AG04449 (cell line): ENCODE data around the gene IL11RA.

ENCODE experiments used
- CTCF ChIA-PET: fragments of 350-600 bp; formaldehyde crosslinking; extraction: SDS; loops from one replicate; lab custom pipeline; 2021; ENCODE audit warnings: antibody characterized with exemption; lab: Yijun Ruan, JAX
- POLR2A ChIA-PET: fragments of 400-600, 350-600 bp; formaldehyde crosslinking; extraction: SDS; loops from one replicate; lab custom pipeline; 2020; ENCODE audit warnings: antibody characterized with exemption, inconsistent platforms; lab: Yijun Ruan, JAX
- DNase-seq: peaks from one replicate; pipeline ENCODE4 v3.0.0-alpha.2; 2010; ENCODE audit warnings: low read depth, low spot score
- H3K4me3 ChIP-seq: 2 replicates; pipeline ENCODE4 v1.5.1; 2011; ENCODE audit warnings: low read depth, mild to moderate bottlenecking, control low read depth, low read length
- TF ChIP-seq, protein P1 (sequence below): IDR thresholded peaks from one replicate; pipeline ENCODE4 v1.5.1; 2011; ENCODE audit warnings: mild to moderate bottlenecking, moderate library complexity, low read length, control low read depth, inconsistent platforms; ENCODE audit not compliant: insufficient read depth; ENCODE audit errors: missing control alignments

The IL11RA gene

GRCh38 chr9:34648673-34649072 lies 3.3 kb upstream of the IL11RA start:
- DNase-seq = no peak
- ChIA-PET CTCF (interaction anchor here (1.3 to 13.8 kb wide), 4 partner anchors 9 to 35 kb away, joined by 3 to 180 read pairs (median 78); partner anchors contain the start of genes CCL27 and SIGMAR1), POLR2A (no interaction called here)
- no peak overlapping the region for H3K4me3 ChIP-seq
- TF ChIP-seq, protein P1, sequence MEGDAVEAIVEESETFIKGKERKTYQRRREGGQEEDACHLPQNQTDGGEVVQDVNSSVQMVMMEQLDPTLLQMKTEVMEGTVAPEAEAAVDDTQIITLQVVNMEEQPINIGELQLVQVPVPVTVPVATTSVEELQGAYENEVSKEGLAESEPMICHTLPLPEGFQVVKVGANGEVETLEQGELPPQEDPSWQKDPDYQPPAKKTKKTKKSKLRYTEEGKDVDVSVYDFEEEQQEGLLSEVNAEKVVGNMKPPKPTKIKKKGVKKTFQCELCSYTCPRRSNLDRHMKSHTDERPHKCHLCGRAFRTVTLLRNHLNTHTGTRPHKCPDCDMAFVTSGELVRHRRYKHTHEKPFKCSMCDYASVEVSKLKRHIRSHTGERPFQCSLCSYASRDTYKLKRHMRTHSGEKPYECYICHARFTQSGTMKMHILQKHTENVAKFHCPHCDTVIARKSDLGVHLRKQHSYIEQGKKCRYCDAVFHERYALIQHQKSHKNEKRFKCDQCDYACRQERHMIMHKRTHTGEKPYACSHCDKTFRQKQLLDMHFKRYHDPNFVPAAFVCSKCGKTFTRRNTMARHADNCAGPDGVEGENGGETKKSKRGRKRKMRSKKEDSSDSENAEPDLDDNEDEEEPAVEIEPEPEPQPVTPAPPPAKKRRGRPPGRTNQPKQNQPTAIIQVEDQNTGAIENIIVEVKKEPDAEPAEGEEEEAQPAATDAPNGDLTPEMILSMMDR = no peak

DNA sequence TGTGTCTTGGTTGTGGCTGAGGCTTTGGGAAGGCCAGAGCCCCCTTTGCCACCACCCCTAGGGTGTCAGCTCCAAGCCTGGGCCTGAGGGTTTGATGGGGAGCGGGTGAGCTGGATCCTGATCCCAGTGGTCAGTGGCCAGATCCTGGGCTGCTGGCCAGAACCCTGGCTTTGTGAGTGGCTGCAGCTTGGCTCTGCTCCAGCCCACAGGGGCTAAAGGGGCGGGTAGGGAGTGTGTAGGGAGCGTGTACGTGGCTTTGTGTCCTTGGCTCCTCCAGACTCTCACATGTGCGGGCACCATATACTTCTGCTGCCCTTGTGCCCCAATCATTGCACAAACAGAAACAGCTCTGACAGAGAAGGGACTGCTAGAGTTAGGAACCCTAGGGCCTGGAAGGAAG lies 1.2 kb upstream of the IL11RA start:
- H3K4me3 ChIP-seq = no peak overlapping the region; the same call in 1 of the 2 replicates
- DNase-seq = no peak
- POLR2A ChIA-PET = interaction anchor here (0.6 to 1.9 kb wide), 2 partner anchors 11 to 13 kb away, joined by 4 to 5 read pairs; partner anchors contain the start of gene SIGMAR1
- CTCF ChIA-PET = interaction anchor here (1.1 to 13.8 kb wide), 4 partner anchors 13 to 52 kb away, joined by 3 to 153 read pairs (median 12); partner anchors contain the start of genes CCL27 and SIGMAR1
- TF ChIP-seq, protein P1 = no peak

DNA sequence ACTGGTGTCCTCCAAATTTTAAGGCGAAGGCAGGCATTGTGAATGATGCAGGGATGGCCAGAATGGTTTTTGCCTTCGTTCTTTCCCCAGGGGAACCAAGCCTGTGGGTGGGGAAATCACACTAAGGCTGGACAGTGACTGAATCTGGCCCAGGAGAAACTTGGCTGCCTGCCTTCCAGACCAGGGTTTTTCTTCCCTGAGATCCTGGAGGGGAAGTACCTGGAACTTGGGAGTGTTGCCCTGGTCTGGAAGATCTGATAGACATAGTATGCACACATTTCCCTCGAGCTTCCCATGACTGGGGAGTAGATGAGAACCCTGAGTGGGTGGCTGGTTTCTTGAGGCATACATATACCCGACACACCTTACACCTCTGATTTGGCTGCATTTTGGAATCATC lies 664 bp upstream of the IL11RA start:
- POLR2A ChIA-PET = interaction anchor here (0.6 to 2.5 kb wide), 4 partner anchors 12 to 1825 kb away, joined by 3 to 8 read pairs (median 4); partner anchors contain the start of gene SIGMAR1
- TF ChIP-seq, protein P1 = no peak
- peak overlapping the region; percentile 70 for H3K4me3 ChIP-seq
- DNase-seq = no peak
- CTCF ChIA-PET = interaction anchor here (1.1 to 13.8 kb wide), 6 partner anchors 12 to 51 kb away, joined by 3 to 153 read pairs (median 4); partner anchors contain the start of genes CCL27, RPP25L and SIGMAR1

GRCh38 chr9:34652602-34653000 lies 616 bp downstream of the IL11RA start:
- no peak for DNase-seq
- ChIA-PET POLR2A (interaction anchor here (1.0 to 2.5 kb wide), 3 partner anchors 8 to 15 kb away, joined by 4 to 8 read pairs (median 5); partner anchors contain the start of gene SIGMAR1), CTCF (interaction anchor here (0.6 to 13.8 kb wide), 10 partner anchors 9 to 274 kb away, joined by 3 to 153 read pairs (median 4); partner anchors contain the start of genes CCL27, RPP25L and SIGMAR1)
- TF ChIP-seq, protein P1 = no peak
- H3K4me3 ChIP-seq = peak overlapping the region; percentile 70

DNA sequence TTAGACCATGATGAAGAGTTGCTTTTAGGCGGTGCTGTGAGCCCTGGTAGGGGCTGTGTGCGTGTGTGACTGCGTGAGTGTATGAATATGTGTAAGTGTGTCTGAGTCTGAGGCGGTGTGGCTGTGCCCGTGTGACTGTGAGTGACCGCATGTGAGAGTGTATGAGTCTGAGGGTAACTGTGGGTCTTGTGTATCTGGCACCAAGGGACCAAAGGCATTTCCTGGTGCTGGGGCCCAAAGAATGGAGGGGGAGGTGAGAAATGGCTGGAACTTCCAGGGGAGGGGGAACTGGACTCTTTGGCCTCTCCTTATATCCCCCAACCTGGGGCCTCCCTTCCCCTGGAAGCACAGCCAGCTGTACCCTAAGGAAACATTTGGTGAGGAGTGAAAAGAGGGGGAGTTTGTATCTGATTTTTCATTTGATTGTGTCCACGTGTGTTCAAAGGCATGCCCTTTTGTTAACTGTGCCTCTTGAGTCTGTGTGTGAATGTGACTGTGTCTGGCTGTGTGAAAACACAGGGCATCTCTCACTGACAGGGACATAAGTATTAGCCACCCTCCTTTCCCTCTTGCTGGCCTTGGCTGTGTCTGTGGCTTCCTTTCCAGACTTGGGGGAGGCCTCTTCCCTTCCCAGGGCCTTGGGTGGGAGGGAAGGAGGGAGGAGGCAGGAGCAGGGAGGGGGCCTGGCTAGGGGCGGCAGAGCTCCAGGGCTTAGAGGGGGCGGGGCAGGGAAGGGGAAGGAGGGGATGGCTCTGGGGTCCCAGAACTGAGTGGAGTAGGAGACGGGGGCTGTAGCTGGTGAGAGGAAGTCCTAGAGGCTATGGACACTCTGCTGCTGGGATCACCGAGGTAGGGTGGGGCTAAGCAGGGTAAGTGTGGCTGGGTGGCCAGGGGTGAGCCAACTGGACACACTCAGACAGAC lies 1.4 kb downstream of the IL11RA start:
- ChIA-PET CTCF (interaction anchor here (0.6 to 13.8 kb wide), 8 partner anchors 10 to 275 kb away, joined by 3 to 153 read pairs (median 4); partner anchors contain the start of gene CCL27), POLR2A (interaction anchor here (1.0 to 3.0 kb wide), 5 partner anchors 7 to 33 kb away, joined by 4 to 11 read pairs (median 7); partner anchors contain the start of genes DCTN3 and SIGMAR1)
- DNase-seq = peak; percentile 37
- TF ChIP-seq, protein P1 = no peak
- H3K4me3 ChIP-seq = peak overlapping the region; percentile 70
